PC-9 (cell line): Measurements from ENCODE around the gene PDK2.

Experiments used
- CTCF ChIP-seq: fragments of 200-600 bp; sonication (generic); conservative IDR thresholded peaks from 2 replicates; pipeline ENCODE4 v1.6.1; 2017; ENCODE audit warnings: mixed run types, antibody characterized with exemption, mild to moderate bottlenecking, moderate library complexity
- EZH2 ChIP-seq: fragments of 200-600 bp; sonication (generic); IDR thresholded peaks from 2 replicates; pipeline ENCODE4 v1.8.0; 2017; ENCODE audit warnings: antibody characterized with exemption, low read depth

GRCh38 chr17:50123649-50124349 is 28.6 kb downstream of the PDK2 start:
- TF ChIP-seq CTCF (no peak), EZH2 (no peak)
